Astrocyte (in vitro differentiated cells and primary cell): ENCODE measurements around the gene NBPF1. TPM values are rescaled to one million over a fixed set of nuclear protein-coding genes. Genes with fewer than 3 reads are reported as not detected.
"Not testable (repeated sequence)": the region's sequence is repeated elsewhere in the genome, so short reads cannot be mapped to it uniquely, and the experiment has no call there.

ENCODE experiments used
- DNase-seq: peaks from one replicate; pipeline ENCODE4 v3.0.0-alpha.2; 2010; ENCODE audit warnings: low read depth
- FAIRE-seq: peaks from 2 replicates; lab custom pipeline; 2011; peaks lifted over from hg19 to GRCh38; lab: Jason Lieb, UNC
- H2AFZ ChIP-seq: 2 replicates; pipeline ENCODE4 v1.6.0; 2012; ENCODE audit warnings: low read depth, low read length, inconsistent platforms
- H3K27ac ChIP-seq: 2 replicates; pipeline ENCODE4 v1.5.1; 2011; ENCODE audit warnings: low read depth, low read length, inconsistent platforms
- H3K27me3 ChIP-seq: 2 replicates; pipeline ENCODE4 v1.6.0; 2011; ENCODE audit warnings: low read length, inconsistent platforms; ENCODE audit not compliant: insufficient read depth
- H3K36me3 ChIP-seq: 2 replicates; pipeline ENCODE4 v1.5.1; 2011; ENCODE audit warnings: low read length, inconsistent platforms; ENCODE audit not compliant: insufficient read depth
- H3K4me1 ChIP-seq: 2 replicates; pipeline ENCODE4 v1.5.1; 2011; ENCODE audit warnings: low read length, inconsistent platforms; ENCODE audit not compliant: insufficient read depth
- H3K4me2 ChIP-seq: 2 replicates; pipeline ENCODE4 v1.6.0; 2012; ENCODE audit warnings: low read length, inconsistent platforms
- H3K4me3 ChIP-seq: 2 replicates; pipeline ENCODE4 v1.5.1; 2011; ENCODE audit warnings: low read depth, mild to moderate bottlenecking, low read length, inconsistent platforms; ENCODE audit not compliant: insufficient read depth
- H3K79me2 ChIP-seq: 2 replicates; pipeline ENCODE4 v1.6.0; 2012; ENCODE audit warnings: mild to moderate bottlenecking, low read length, inconsistent platforms; ENCODE audit not compliant: insufficient read depth
- H3K9ac ChIP-seq: 2 replicates; pipeline ENCODE4 v1.6.0; 2012; ENCODE audit warnings: mild to moderate bottlenecking, low read length, inconsistent platforms
- H3K9me3 ChIP-seq: 2 replicates; pipeline ENCODE4 v1.5.1; 2012; ENCODE audit warnings: low read depth, mild to moderate bottlenecking, low read length, inconsistent platforms; ENCODE audit not compliant: insufficient read depth
- H4K20me1 ChIP-seq: 2 replicates; pipeline ENCODE4 v1.6.0; 2012; ENCODE audit warnings: low read length, inconsistent platforms; ENCODE audit not compliant: insufficient read depth
- H3K27ac Mint-ChIP-seq: one replicate; pipeline ENCODE4 v1.8.0; 2021; ENCODE audit warnings: mild to moderate bottlenecking, mixed read lengths; ENCODE audit not compliant: unreplicated experiment
- H3K27me3 Mint-ChIP-seq: one replicate; pipeline ENCODE4 v1.8.0; 2021; ENCODE audit warnings: low read depth, mixed read lengths; ENCODE audit not compliant: unreplicated experiment
- H3K36me3 Mint-ChIP-seq: one replicate; pipeline ENCODE4 v1.8.0; 2021; ENCODE audit warnings: low read depth, mixed read lengths; ENCODE audit not compliant: unreplicated experiment
- H3K4me1 Mint-ChIP-seq: one replicate; pipeline ENCODE4 v1.8.0; 2021; ENCODE audit warnings: low read depth, mixed read lengths; ENCODE audit not compliant: unreplicated experiment
- H3K4me3 Mint-ChIP-seq: one replicate; pipeline ENCODE4 v1.8.0; 2021; ENCODE audit warnings: mild to moderate bottlenecking, moderate library complexity, mixed read lengths; ENCODE audit not compliant: unreplicated experiment
- H3K9me3 Mint-ChIP-seq: one replicate; pipeline ENCODE4 v1.8.0; 2021; ENCODE audit warnings: mild to moderate bottlenecking, mixed read lengths; ENCODE audit not compliant: unreplicated experiment
- EZH2 ChIP-seq: IDR thresholded peaks from 2 replicates; pipeline ENCODE4 v1.6.1; 2012; ENCODE audit warnings: mild to moderate bottlenecking, low read length, inconsistent platforms; ENCODE audit not compliant: insufficient read depth
- total RNA-seq: library from RNA; stranded (reverse); gene quantifications from 2 replicates; pipeline ENCODE4 v1.2.1, GENCODE V29; 2021

Gene NBPF1
- total RNA-seq, 1 donor from 2014 or later, result 23.1 TPM

DNA sequence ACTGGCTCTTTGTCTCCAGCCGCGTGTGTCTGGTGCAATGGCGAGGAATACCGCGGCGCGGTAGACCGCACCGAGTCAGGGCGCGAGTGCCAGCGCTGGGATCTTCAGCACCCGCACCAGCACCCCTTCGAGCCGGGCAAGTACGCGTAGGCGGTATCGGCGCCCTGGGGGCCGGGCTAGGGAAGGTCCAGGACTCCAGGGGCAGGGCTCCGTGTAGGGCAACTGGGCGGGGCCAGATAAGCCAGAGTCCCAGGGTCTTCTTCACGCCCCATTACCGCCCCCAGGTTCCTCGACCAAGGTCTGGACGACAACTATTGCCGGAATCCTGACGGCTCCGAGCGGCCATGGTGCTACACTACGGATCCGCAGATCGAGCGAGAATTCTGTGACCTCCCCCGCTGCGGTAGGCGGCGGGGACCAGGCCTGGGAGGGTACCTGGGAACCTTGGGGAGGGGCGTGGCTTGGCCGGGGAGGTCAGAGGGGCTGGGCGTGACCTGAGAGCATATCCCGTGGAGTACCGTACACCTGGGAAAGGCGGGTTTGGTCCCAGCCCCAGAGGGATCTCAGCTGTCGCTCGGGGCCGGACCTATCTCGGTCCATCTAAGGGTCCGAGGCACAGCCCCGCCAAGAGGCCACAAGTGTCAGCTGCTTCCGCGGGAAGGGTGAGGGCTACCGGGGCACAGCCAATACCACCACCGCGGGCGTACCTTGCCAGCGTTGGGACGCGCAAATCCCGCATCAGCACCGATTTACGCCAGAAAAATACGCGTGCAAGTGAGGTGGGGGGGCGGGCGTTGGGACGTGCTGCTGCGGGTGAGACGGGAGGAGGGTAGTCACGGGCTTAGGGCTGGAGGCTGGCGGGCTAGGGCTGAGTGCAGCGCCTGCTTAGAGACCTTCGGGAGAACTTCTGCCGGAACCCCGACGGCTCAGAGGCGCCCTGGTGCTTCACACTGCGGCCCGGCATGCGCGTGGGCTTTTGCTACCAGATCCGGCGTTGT lies 34.1 kb upstream of the NBPF1 start:
- H3K9me3 Mint-ChIP-seq, H3K27ac Mint-ChIP-seq, H3K4me1 Mint-ChIP-seq, DNase-seq, H3K9me3 ChIP-seq, H3K4me3 ChIP-seq, H3K36me3 Mint-ChIP-seq, H2AFZ ChIP-seq, H3K27me3 Mint-ChIP-seq, H3K4me2 ChIP-seq, H3K9ac ChIP-seq, H3K27ac ChIP-seq, H3K27me3 ChIP-seq, FAIRE-seq, H3K4me3 Mint-ChIP-seq, H4K20me1 ChIP-seq, H3K36me3 ChIP-seq: not testable (repeated sequence)
- Histone ChIP-seq H3K4me1 (peaks cover 19% of the 10 kb centered on the region), H3K79me2 (peaks cover 23% of the 10 kb centered on the region)
- peak; percentile 41 for TF ChIP-seq EZH2

- not testable (repeated sequence) for H3K4me3 ChIP-seq, FAIRE-seq, H3K9me3 Mint-ChIP-seq, H3K9ac ChIP-seq, H3K27ac ChIP-seq, H3K4me2 ChIP-seq, H4K20me1 ChIP-seq, H3K4me1 Mint-ChIP-seq, H2AFZ ChIP-seq, H3K27me3 Mint-ChIP-seq, H3K9me3 ChIP-seq, DNase-seq, H3K36me3 Mint-ChIP-seq, H3K36me3 ChIP-seq, H3K4me3 Mint-ChIP-seq, H3K27ac Mint-ChIP-seq, H3K27me3 ChIP-seq
- Histone ChIP-seq H3K79me2 (peaks cover 29% of the 10 kb centered on the region), H3K4me1 (peaks cover 19% of the 10 kb centered on the region)
Observed at GRCh38 chr1:16646716-16647115, 33.4 kb upstream of the NBPF1 start.

GRCh38 chr1:16646061-16646664 lies 32.8 kb upstream of the NBPF1 start:
- not testable (repeated sequence) for H3K27me3 Mint-ChIP-seq, H3K27me3 ChIP-seq, H3K9me3 ChIP-seq, H4K20me1 ChIP-seq, H3K36me3 ChIP-seq, H3K4me3 Mint-ChIP-seq, H3K9ac ChIP-seq, H3K9me3 Mint-ChIP-seq, DNase-seq, H3K27ac ChIP-seq, FAIRE-seq, H3K27ac Mint-ChIP-seq, H3K4me2 ChIP-seq, H3K4me3 ChIP-seq, H3K4me1 Mint-ChIP-seq, H2AFZ ChIP-seq, H3K36me3 Mint-ChIP-seq
- H3K79me2 ChIP-seq, result peaks cover 35% of the 10 kb centered on the region
- peaks cover 19% of the 10 kb centered on the region for H3K4me1 ChIP-seq

DNA sequence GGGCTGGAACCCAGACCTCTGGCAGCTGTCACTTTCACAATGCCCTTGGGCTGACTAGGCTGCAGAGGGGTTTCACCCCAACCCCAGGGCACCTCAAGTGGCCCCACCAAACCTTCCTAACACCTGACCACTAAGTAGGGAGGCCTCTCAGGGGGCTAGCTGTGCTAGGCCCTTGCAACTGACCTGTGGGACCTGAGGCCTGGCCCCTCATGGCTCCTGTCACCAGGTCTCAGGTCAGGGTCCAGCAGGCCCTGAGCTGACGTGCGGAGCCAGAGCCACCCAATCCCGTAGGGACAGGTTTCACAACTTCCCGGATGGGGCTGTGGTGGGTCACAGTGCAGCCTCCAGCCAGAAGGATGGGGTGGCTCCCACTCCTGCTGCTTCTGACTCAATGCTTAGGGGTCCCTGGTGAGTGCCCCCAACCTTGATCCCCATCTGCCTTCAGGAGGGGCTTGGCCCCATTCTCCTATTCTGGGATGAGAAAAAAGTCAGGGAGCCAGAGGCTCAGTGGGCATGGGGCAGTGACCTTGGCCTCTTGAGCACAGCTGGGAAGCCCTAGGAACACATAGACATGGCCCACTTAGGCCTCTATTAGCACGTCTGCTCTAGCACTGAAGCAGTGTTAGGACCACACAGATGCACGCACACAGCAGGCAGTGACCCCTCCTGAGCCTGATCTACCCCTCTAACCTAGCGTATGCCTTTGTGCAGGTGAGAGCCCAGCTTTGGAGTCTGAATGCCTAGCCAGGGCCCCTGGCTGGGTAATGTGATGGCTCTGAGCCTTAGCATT lies 32.1 kb upstream of the NBPF1 start:
- not testable (repeated sequence) for H3K4me1 Mint-ChIP-seq, H3K36me3 Mint-ChIP-seq, H3K36me3 ChIP-seq, H3K4me3 Mint-ChIP-seq, H4K20me1 ChIP-seq, H3K27me3 Mint-ChIP-seq, H3K9me3 ChIP-seq, DNase-seq, H3K27ac ChIP-seq, FAIRE-seq, H3K27me3 ChIP-seq, H3K27ac Mint-ChIP-seq, H3K4me3 ChIP-seq, H3K9me3 Mint-ChIP-seq
- H3K79me2 ChIP-seq, result peaks cover 41% of the 10 kb centered on the region
- peak overlapping the region; percentile 88 for H3K9ac ChIP-seq
- H2AFZ ChIP-seq, result peak overlapping the region; percentile 99
- H3K4me1 ChIP-seq, result peaks cover 19% of the 10 kb centered on the region
- peak overlapping the region; percentile 89 for H3K4me2 ChIP-seq
